HEK293T (cell line): Measurements from ENCODE around the gene CCL26.

Experiments used
- ELF4 ChIP-seq: fragments of 450-650 bp; IDR thresholded peaks from 2 replicates; pipeline ENCODE4 v1.6.1; 2017; ENCODE audit warnings: antibody characterized with exemption
- FOXK2 ChIP-seq: fragments of 450-650 bp; IDR thresholded peaks from 2 replicates; pipeline ENCODE4 v1.6.1; 2016; ENCODE audit warnings: mild to moderate bottlenecking
- FOXM1 ChIP-seq: fragments of 450-650 bp; IDR thresholded peaks from 2 replicates; pipeline ENCODE4 v1.6.1; 2017; ENCODE audit warnings: mild to moderate bottlenecking, borderline replicate concordance
- L3MBTL2 ChIP-seq: fragments of 450-650 bp; conservative IDR thresholded peaks from 2 replicates; pipeline ENCODE4 v1.6.1; 2016; ENCODE audit warnings: mild to moderate bottlenecking
- PKNOX1 ChIP-seq: fragments of 450-650 bp; IDR thresholded peaks from 2 replicates; pipeline ENCODE4 v1.6.1; 2016
- SP1 ChIP-seq: fragments of 450-650 bp; IDR thresholded peaks from 2 replicates; pipeline ENCODE4 v1.6.1; 2017

DNA sequence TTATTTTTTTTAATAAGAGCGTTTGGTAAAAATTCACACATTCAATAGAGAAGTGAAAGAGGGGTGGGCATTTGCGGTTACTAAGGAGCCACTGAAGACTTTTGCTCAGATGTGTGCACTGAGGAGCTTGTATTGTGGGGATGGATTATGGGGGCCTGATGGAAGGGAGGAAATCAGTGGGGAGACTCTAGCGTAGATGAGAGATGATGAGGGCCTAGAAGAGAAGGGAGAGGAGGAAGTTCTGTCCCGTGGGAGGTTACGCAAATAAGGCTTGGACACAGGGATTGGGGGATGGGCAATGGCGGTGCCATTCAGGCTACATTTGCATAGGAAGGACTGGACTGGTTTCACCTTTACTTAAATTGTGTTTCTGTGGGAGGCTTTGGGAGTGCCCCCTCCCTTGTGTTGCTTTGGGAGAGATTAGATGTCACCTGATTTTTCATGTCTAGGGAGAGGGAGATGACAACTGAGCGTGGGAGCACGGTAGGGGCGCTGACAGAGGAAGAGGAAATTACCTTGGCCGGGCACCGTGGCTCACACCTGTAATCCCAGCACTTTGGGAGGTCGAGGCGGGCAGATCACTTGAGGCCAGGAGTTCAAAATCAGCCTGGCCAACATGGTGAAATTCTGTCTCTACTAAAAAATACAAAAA lies 31.0 kb downstream of the CCL26 start:
- TF ChIP-seq PKNOX1 (no peak), L3MBTL2 (no peak), FOXK2 (no peak), ELF4 (no peak), SP1 (no peak), FOXM1 (no peak)
